PC-9 (cell line): ENCODE results near the gene CXCL12.

Experiments
- EZH2 ChIP-seq: fragments of 200-600 bp; sonication (generic); IDR thresholded peaks from 2 replicates; pipeline ENCODE4 v1.8.0; 2017; ENCODE audit warnings: antibody characterized with exemption, low read depth
- TF ChIP-seq, protein P1 (sequence below): fragments of 200-600 bp; sonication (generic); conservative IDR thresholded peaks from 2 replicates; pipeline ENCODE4 v1.6.1; 2017; ENCODE audit warnings: mixed run types, antibody characterized with exemption, mild to moderate bottlenecking, moderate library complexity

- TF ChIP-seq, protein P1, sequence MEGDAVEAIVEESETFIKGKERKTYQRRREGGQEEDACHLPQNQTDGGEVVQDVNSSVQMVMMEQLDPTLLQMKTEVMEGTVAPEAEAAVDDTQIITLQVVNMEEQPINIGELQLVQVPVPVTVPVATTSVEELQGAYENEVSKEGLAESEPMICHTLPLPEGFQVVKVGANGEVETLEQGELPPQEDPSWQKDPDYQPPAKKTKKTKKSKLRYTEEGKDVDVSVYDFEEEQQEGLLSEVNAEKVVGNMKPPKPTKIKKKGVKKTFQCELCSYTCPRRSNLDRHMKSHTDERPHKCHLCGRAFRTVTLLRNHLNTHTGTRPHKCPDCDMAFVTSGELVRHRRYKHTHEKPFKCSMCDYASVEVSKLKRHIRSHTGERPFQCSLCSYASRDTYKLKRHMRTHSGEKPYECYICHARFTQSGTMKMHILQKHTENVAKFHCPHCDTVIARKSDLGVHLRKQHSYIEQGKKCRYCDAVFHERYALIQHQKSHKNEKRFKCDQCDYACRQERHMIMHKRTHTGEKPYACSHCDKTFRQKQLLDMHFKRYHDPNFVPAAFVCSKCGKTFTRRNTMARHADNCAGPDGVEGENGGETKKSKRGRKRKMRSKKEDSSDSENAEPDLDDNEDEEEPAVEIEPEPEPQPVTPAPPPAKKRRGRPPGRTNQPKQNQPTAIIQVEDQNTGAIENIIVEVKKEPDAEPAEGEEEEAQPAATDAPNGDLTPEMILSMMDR: no peak
- no peak for TF ChIP-seq EZH2
These were observed 15.0 kb upstream of the CXCL12 start for GRCh38 chr10:44399659-44400451.
